Measurements from ENCODE around the gene DYNC1LI1. TPM values are rescaled to one million over a fixed set of nuclear protein-coding genes. Genes with fewer than 3 reads are reported as not detected.
"Not testable (repeated sequence)": the region's sequence is repeated elsewhere in the genome, so short reads cannot be mapped to it uniquely, and the experiment has no call there.

Gene DYNC1LI1
- total and polyA plus RNA-seq, 2 experiments from 2014 or later = 43.2 to 47.3 TPM

GRCh38 chr3:32532434-32532833 lies 38.2 kb downstream of the DYNC1LI1 start:
- Histone ChIP-seq H3K4me1 (ENCODE audit: low read depth) (no peaks in the 10 kb centered on the region), H3K27me3 (no peaks in the 10 kb centered on the region), H3K9me3 (ENCODE audit: low read depth) (no peaks in the 10 kb centered on the region), H3K36me3 (peaks cover 29% of the 10 kb centered on the region), H3K4me3 (no peak overlapping the region), H3K27ac (no peak overlapping the region)
- no peak for DNase-seq (ENCODE audit: low read depth in 1 of 2, low spot score in 1 of 2)
- TF ChIP-seq CTCF (IDR thresholded peaks at IDR 0.05; ENCODE audit: low read depth, low read length) = no peak

- Histone ChIP-seq H3K27me3 (no peaks in the 10 kb centered on the region), H3K36me3 (peaks cover 40% of the 10 kb centered on the region), H3K9me3 (ENCODE audit: low read depth) (no peaks in the 10 kb centered on the region), H3K27ac (peak overlapping the region; percentile 10), H3K4me1 (ENCODE audit: low read depth) (no peaks in the 10 kb centered on the region), H3K4me3 (no peak overlapping the region)
- TF ChIP-seq CTCF (IDR thresholded peaks at IDR 0.05; ENCODE audit: low read depth, low read length) = no peak
- no peak for DNase-seq (ENCODE audit: low read depth in 1 of 2, low spot score in 1 of 2)
Observed at GRCh38 chr3:32531010-32531647, 39.5 kb downstream of the DYNC1LI1 start.

- Histone ChIP-seq H3K9me3 (ENCODE audit: low read depth) (no peaks in the 10 kb centered on the region), H3K27me3 (no peaks in the 10 kb centered on the region), H3K36me3 (peaks cover 44% of the 10 kb centered on the region), H3K4me1 (ENCODE audit: low read depth) (no peaks in the 10 kb centered on the region), H3K4me3 (no peak overlapping the region), H3K27ac (no peak overlapping the region)
- TF ChIP-seq CTCF (IDR thresholded peaks at IDR 0.05; ENCODE audit: low read depth, low read length) = no peak
- DNase-seq (ENCODE audit: low read depth in 1 of 2, low spot score in 1 of 2) = no peak
Observed at GRCh38 chr3:32525720-32526119, 44.9 kb downstream of the DYNC1LI1 start.

GRCh38 chr3:32522682-32523081 lies 48.0 kb downstream of the DYNC1LI1 start:
- peak in 1 of 2 donors; percentile 80 for DNase-seq (ENCODE audit: low read depth in 1 of 2, low spot score in 1 of 2)
- Histone ChIP-seq H3K4me3 (no peak overlapping the region), H3K36me3 (peaks cover 27% of the 10 kb centered on the region), H3K27ac (no peak overlapping the region), H3K4me1 (ENCODE audit: low read depth) (no peaks in the 10 kb centered on the region), H3K27me3 (no peaks in the 10 kb centered on the region), H3K9me3 (ENCODE audit: low read depth) (no peaks in the 10 kb centered on the region)
- no peak for TF ChIP-seq CTCF (IDR thresholded peaks at IDR 0.05; ENCODE audit: low read depth, low read length)

GRCh38 chr3:32518921-32519320 lies 51.7 kb downstream of the DYNC1LI1 start:
- H3K27me3 ChIP-seq; H3K4me3 ChIP-seq; DNase-seq (ENCODE audit: low read depth in 1 of 2, low spot score in 1 of 2); H3K9me3 ChIP-seq (ENCODE audit: low read depth); H3K27ac ChIP-seq; H3K36me3 ChIP-seq; H3K4me1 ChIP-seq (ENCODE audit: low read depth): not testable (repeated sequence)

- not testable (repeated sequence) for H3K4me3 ChIP-seq; H3K27ac ChIP-seq; DNase-seq (ENCODE audit: low read depth in 1 of 2, low spot score in 1 of 2); H3K36me3 ChIP-seq; H3K4me1 ChIP-seq (ENCODE audit: low read depth); H3K27me3 ChIP-seq; H3K9me3 ChIP-seq (ENCODE audit: low read depth)
Observed at GRCh38 chr3:32516751-32517150, 53.9 kb downstream of the DYNC1LI1 start.

Data from cardiac muscle cell (in vitro differentiated cells and primary cell).